OCI-LY7 (cell line): ENCODE data around the gene GAS7. TPM values are rescaled to one million over a fixed set of nuclear protein-coding genes. Genes with fewer than 3 reads are reported as not detected.

Experiments
- BruUV-seq: library from RNA; stranded (reverse); fragments of 400-500 nt; replicated peaks from 2 replicates; lab custom pipeline; 2021; lab: Mats Ljungman, UMichigan
- CTCF ChIA-PET: fragments of 300-600 bp; sonication (Branson Sonifier 250); formaldehyde crosslinking; loops from one replicate; lab custom pipeline; 2022; ENCODE audit warnings: antibody characterized with exemption; ENCODE audit not compliant: unreplicated experiment; lab: Charles Lee
- POLR2A ChIA-PET: fragments of 300-600 bp; sonication (Branson Sonifier 250); formaldehyde crosslinking; loops from one replicate; lab custom pipeline; 2022; ENCODE audit warnings: antibody characterized with exemption; lab: Charles Lee
- DNase-seq: peaks from one replicate; pipeline ENCODE4 v3.0.0-alpha.2; 2015; ENCODE audit warnings: low spot score
- H2AFZ ChIP-seq: fragments of 200-600 bp; sonication (generic), shearing (Covaris generic); 2 replicates; pipeline ENCODE4 v1.6.1; 2014; ENCODE audit warnings: mild to moderate bottlenecking, antibody characterized with exemption, low read length, moderate library complexity
- H3K27ac ChIP-seq: fragments of 200-600 bp; sonication (generic); 2 replicates; pipeline ENCODE4 v1.5.1; 2014; ENCODE audit warnings: mixed run types, low read depth, mild to moderate bottlenecking, moderate library complexity, low read length, inconsistent platforms; ENCODE audit not compliant: poor library complexity, severe bottlenecking
- H3K36me3 ChIP-seq: fragments of 200-600 bp; sonication (generic); 2 replicates; pipeline ENCODE4 v1.6.1; 2014; ENCODE audit warnings: mild to moderate bottlenecking, antibody characterized with exemption, low read length, moderate library complexity, mixed read lengths; ENCODE audit not compliant: insufficient read depth
- H3K4me1 ChIP-seq: fragments of 200-600 bp; sonication (generic); 2 replicates; pipeline ENCODE4 v1.5.1; 2014; ENCODE audit warnings: mild to moderate bottlenecking, low read length; ENCODE audit not compliant: insufficient read depth, poor library complexity, severe bottlenecking
- H3K4me2 ChIP-seq: fragments of 200-600 bp; sonication (generic); 2 replicates; pipeline ENCODE4 v1.6.1; 2014; ENCODE audit warnings: mild to moderate bottlenecking, low read length
- H3K4me3 ChIP-seq: fragments of 200-600 bp; sonication (generic); 2 replicates; pipeline ENCODE4 v1.5.1; 2014; ENCODE audit warnings: mild to moderate bottlenecking, low read depth, low read length; ENCODE audit not compliant: poor library complexity, severe bottlenecking
- H3K79me2 ChIP-seq: fragments of 200-600 bp; sonication (generic); 2 replicates; pipeline ENCODE4 v1.6.1; 2016; ENCODE audit warnings: low read depth, mild to moderate bottlenecking, low read length, moderate library complexity, mixed read lengths; ENCODE audit not compliant: insufficient read depth
- H3K9me2 ChIP-seq: fragments of 200-600 bp; sonication (generic); 2 replicates; pipeline ENCODE4 v1.6.1; 2016; ENCODE audit warnings: mild to moderate bottlenecking, low read length, mixed read lengths; ENCODE audit not compliant: insufficient read depth
- H3K9me3 ChIP-seq: fragments of 200-600 bp; sonication (generic); 2 replicates; pipeline ENCODE4 v1.6.1; 2014; ENCODE audit warnings: mild to moderate bottlenecking, mixed run types, low read length, mixed read lengths
- H4K20me1 ChIP-seq: fragments of 200-600 bp; sonication (generic); 2 replicates; pipeline ENCODE4 v1.6.1; 2014; ENCODE audit warnings: mild to moderate bottlenecking, antibody characterized with exemption, low read length, moderate library complexity, mixed read lengths; ENCODE audit not compliant: insufficient read depth
- EZH2phosphoT487 ChIP-seq: fragments of 200-600 bp; sonication (generic); IDR thresholded peaks from 2 replicates; pipeline ENCODE4 v1.6.1; 2018; ENCODE audit warnings: low read depth, borderline replicate concordance, mild to moderate bottlenecking, mixed run types, antibody characterized with exemption, low read length, moderate library complexity, mixed read lengths
- intact Hi-C: fragments of 100-400 bp; cut with micrococcal nuclease; formaldehyde crosslinking; loops from one replicate; pipeline ENCODE4 v1.10.0; 2022; ENCODE audit not compliant: unreplicated experiment
- total RNA-seq, 2 experiments: library from RNA; depleted of rRNA in 1 of 2; stranded (reverse); fragments of >200 nt in 1 of 2; shearing (Covaris generic) in 1 of 2; gene quantifications; 2 replicates each; pipeline ENCODE4 v1.2.3, GENCODE V29; 2014 to 2022
- TF ChIP-seq, protein P1 (sequence below): fragments of 200-600 bp; sonication (generic); conservative IDR thresholded peaks from 2 replicates; pipeline ENCODE4 v1.5.1; 2014; ENCODE audit warnings: mild to moderate bottlenecking, antibody characterized with exemption, low read length, moderate library complexity, mixed read lengths

Gene GAS7
- total RNA-seq, 2 experiments from 2014 or later, result 1.5 TPM; not detected in 1

- Histone ChIP-seq H3K27ac (no peak overlapping the region), H3K36me3 (no peaks in the 10 kb centered on the region), H3K4me1 (no peaks in the 10 kb centered on the region), H4K20me1 (no peaks in the 10 kb centered on the region), H3K4me2 (no peak overlapping the region), H3K9me3 (no peaks in the 10 kb centered on the region), H3K9me2 (no peaks in the 10 kb centered on the region), H3K4me3 (no peak overlapping the region), H2AFZ (no peak overlapping the region), H3K79me2 (no peaks in the 10 kb centered on the region)
- no peak for DNase-seq
- CTCF ChIA-PET, result no interaction called here
- intact Hi-C loops, result no loop called here
- no TSS peak for BruUV-seq
- POLR2A ChIA-PET, result no interaction called here
- TF ChIP-seq, protein P1, sequence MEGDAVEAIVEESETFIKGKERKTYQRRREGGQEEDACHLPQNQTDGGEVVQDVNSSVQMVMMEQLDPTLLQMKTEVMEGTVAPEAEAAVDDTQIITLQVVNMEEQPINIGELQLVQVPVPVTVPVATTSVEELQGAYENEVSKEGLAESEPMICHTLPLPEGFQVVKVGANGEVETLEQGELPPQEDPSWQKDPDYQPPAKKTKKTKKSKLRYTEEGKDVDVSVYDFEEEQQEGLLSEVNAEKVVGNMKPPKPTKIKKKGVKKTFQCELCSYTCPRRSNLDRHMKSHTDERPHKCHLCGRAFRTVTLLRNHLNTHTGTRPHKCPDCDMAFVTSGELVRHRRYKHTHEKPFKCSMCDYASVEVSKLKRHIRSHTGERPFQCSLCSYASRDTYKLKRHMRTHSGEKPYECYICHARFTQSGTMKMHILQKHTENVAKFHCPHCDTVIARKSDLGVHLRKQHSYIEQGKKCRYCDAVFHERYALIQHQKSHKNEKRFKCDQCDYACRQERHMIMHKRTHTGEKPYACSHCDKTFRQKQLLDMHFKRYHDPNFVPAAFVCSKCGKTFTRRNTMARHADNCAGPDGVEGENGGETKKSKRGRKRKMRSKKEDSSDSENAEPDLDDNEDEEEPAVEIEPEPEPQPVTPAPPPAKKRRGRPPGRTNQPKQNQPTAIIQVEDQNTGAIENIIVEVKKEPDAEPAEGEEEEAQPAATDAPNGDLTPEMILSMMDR, result no peak
- TF ChIP-seq EZH2phosphoT487, result no peak
Measured at GRCh38 chr17:10161386-10161785, 37.0 kb downstream of the GAS7 start.

DNA sequence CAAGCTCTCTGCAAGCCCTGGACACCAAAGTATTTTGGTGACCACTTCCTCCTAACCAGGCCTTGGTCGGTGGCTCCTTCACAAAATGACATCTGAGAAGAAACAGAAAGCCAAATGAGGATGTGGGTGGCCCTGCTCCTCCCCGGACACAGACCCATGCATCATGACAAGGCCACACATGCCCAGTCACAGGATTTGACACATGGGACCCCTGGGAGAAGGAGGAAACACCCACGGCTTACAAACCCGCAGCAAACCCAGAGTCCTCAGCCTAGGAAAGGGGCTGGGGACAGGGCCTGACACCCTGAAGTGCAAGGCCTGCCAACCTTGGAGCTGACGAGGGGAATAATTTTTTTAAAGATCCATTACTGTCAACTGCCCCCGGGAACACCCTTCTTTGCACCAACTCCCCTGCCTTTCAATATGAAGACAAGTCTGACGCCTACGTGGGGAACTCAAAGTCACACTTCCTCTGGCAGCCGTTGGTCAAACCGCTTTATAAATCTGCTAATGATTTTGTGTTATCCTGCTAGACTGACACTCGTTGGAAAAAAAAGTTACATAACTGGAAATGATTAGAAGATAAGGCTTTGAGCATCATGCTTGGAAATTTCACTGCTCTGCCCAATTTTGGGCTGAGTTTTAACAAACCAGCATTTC is 41.3 kb downstream of the GAS7 start:
- Histone ChIP-seq H3K9me2 (no peaks in the 10 kb centered on the region), H3K4me3 (no peak overlapping the region), H3K9me3 (no peaks in the 10 kb centered on the region), H3K4me2 (no peak overlapping the region), H3K27ac (no peak overlapping the region), H4K20me1 (no peaks in the 10 kb centered on the region), H3K36me3 (no peaks in the 10 kb centered on the region), H3K4me1 (no peaks in the 10 kb centered on the region), H2AFZ (no peak overlapping the region), H3K79me2 (no peaks in the 10 kb centered on the region)
- ChIA-PET POLR2A (interaction anchor here (0.6 kb wide), 1 partner anchor 8 kb away, joined by 11 read pairs; no protein-coding TSS in a partner anchor), CTCF (no interaction called here)
- DNase-seq, result no peak
- intact Hi-C loops, result loop anchor here (1.0 kb wide), 1 partner anchor 37 kb away; no protein-coding TSS in a partner anchor
- TF ChIP-seq, protein P1, result no peak
- TF ChIP-seq EZH2phosphoT487, result no peak
- BruUV-seq, result no TSS peak

GRCh38 chr17:10156599-10156947 is 41.8 kb downstream of the GAS7 start:
- H3K79me2 ChIP-seq, result no peaks in the 10 kb centered on the region
- POLR2A ChIA-PET, result interaction anchor here (0.6 kb wide), 1 partner anchor 8 kb away, joined by 11 read pairs; no protein-coding TSS in a partner anchor

More at GRCh38 chr17:10156599-10156947, 41.8 kb downstream of the GAS7 start:
- CTCF ChIA-PET, result no interaction called here
- no peak overlapping the region for H2AFZ ChIP-seq
- no peaks in the 10 kb centered on the region for H3K9me2 ChIP-seq
- no TSS peak for BruUV-seq
- DNase-seq, result no peak
- H3K4me1 ChIP-seq, result no peaks in the 10 kb centered on the region
- H3K9me3 ChIP-seq, result no peaks in the 10 kb centered on the region
- TF ChIP-seq EZH2phosphoT487, result no peak
- TF ChIP-seq, protein P1, result no peak
- intact Hi-C loops, result no loop called here
- no peaks in the 10 kb centered on the region for H3K36me3 ChIP-seq
- H4K20me1 ChIP-seq, result no peaks in the 10 kb centered on the region
- no peak overlapping the region for H3K4me2 ChIP-seq
- H3K4me3 ChIP-seq, result no peak overlapping the region
- H3K27ac ChIP-seq, result no peak overlapping the region
